B cell (primary cell): Measurements from ENCODE around the gene NR6A1.

Source experiments
- EZH2 ChIP-seq: IDR thresholded peaks from 2 replicates; pipeline ENCODE4 v1.6.1; 2012; ENCODE audit warnings: borderline replicate concordance, low read depth, mild to moderate bottlenecking, moderate library complexity, low read length; ENCODE audit not compliant: insufficient read depth, poor library complexity, severe bottlenecking
- TF ChIP-seq, protein P1 (sequence below): fragments of 200-600 bp; IDR thresholded peaks from one replicate; pipeline ENCODE4 v1.8.0; 2022; ENCODE audit warnings: antibody characterized with exemption, mild to moderate bottlenecking

DNA sequence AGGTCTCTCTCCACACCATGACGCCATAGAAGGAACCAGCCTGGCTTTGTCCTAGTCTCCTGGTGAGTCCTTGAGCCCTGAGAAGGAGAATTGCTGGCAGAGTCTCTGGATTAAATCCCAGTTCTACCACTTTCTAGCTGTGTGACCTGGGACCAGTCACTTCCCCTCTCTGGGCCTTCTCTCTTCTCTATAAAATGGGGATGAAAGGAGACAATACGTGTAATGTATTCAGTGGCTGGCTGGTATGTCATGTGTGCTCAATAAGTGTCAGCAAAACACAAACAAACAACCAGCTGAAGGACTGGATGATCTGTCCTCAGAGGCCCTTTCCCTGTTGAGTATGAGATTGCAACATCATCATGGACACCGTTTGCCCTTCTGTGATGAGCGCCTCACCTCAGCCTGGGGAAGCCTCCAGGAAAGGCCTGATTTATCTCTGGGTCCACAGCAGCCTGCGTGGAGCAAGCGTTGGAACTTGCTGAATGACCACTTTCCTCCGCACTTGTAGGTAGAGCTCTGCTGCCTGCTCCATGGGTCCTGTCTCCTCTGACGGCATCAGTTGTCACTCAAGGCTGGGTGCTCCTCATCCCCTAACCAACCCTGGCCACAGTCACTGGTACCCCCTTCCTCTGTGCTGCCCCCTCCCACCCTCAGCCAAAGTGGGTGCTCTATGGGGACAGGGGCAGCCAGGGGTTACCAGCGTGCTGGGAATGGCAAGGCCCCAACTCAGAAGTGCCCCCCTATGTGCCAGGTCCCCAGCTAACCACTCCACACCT is 260.3 kb downstream of the NR6A1 start:
- TF ChIP-seq, protein P1, sequence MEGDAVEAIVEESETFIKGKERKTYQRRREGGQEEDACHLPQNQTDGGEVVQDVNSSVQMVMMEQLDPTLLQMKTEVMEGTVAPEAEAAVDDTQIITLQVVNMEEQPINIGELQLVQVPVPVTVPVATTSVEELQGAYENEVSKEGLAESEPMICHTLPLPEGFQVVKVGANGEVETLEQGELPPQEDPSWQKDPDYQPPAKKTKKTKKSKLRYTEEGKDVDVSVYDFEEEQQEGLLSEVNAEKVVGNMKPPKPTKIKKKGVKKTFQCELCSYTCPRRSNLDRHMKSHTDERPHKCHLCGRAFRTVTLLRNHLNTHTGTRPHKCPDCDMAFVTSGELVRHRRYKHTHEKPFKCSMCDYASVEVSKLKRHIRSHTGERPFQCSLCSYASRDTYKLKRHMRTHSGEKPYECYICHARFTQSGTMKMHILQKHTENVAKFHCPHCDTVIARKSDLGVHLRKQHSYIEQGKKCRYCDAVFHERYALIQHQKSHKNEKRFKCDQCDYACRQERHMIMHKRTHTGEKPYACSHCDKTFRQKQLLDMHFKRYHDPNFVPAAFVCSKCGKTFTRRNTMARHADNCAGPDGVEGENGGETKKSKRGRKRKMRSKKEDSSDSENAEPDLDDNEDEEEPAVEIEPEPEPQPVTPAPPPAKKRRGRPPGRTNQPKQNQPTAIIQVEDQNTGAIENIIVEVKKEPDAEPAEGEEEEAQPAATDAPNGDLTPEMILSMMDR, result no peak
- TF ChIP-seq EZH2, result no peak
